Dedifferentiated amniotic fluid mesenchymal stem cell (primary cell): ENCODE results near the gene CPB2.

Experiments
- DNase-seq: peaks from one replicate; pipeline ENCODE4 v3.0.0-alpha.2; 2016; ENCODE audit errors: extremely low spot score

The CPB2 gene

DNA sequence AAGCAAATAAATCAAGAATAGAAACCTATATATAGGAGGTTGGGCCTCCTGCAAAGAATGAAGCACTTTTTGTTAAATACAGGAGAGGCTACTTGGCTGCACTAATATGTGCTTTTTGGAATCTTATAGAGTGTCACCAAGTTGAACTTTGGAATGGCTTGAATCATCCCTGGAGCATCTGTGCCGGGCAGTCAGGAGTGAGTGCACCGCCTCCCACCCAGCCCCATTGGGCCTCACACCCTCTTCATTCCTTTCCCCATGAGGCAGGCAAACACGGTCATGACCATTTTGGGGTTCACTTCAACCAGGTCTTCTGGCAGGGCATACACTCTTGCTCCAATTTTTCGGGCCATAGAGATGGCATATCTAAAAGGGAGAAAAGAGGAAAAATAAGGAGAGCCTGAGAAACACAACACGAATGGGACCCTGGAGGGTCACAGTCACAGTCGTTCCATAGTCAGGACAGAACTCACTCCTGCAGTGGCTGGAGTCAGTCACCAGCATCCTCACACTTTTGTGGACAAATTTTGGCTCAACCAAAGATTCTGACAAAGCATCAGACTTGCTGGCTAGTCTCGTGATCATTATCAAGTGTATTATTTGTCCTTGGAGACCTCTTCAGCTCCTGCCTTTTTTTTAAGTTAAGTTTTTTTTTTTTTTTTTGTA, 22.7 kb upstream of the CPB2 start:
- no peak for DNase-seq

DNA sequence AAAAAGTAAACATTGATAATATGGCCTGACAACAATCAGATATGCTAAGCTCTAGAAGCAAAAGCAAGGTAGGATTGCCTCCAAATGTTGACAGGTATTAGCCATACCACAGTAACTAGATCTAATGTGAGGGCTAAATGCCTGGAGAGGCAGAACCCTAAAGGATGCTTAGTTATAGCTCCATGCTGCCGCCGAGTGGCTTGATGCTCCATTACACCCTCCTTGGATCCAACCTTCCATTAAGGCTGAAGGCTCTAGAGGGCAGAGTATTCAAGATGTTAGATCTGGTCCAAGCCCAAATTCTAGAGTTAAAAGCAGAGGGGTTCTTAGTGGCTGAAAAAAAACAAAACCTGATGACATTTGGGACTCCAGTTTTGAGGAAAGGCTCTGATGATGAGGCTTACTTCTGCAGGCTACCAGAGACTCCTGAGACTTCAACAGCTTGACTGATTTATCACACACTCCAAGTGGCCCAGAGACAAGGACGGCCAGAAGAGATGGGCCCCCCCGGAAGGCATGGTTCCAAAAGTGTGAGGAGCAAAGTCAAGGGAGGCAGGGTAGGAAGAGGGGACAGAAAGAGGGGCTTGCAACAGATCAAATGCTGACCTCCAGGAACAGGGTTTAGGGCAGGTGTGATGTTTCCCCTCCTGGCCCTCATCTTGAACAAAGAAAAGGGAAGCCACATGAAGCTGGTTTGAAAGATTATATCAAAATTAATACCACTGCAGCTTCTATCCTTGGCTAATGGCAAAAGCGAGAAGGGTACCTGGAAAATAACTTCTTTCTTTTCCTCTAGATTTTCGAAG, 21.9 kb upstream of the CPB2 start:
- DNase-seq = peak; percentile 65

DNA sequence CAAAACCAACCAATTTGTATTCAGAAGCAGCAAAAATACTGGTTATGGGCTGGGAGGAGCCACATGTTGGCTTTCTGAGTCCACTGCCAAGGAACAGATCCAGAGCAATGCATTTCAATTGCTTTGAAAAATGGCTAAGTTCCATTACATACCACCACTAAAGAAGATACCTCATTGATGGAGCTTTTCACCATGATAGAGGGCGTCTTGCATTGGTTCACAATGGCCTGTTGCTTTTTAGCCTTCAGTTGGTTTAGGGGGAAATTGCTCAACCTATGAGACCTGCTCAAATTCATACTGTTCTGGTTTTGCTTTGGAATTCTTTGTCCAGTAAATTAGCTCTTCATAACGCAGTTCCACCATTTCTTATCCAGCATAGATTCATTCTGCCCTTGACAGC, 21.2 kb upstream of the CPB2 start:
- no peak for DNase-seq

DNA sequence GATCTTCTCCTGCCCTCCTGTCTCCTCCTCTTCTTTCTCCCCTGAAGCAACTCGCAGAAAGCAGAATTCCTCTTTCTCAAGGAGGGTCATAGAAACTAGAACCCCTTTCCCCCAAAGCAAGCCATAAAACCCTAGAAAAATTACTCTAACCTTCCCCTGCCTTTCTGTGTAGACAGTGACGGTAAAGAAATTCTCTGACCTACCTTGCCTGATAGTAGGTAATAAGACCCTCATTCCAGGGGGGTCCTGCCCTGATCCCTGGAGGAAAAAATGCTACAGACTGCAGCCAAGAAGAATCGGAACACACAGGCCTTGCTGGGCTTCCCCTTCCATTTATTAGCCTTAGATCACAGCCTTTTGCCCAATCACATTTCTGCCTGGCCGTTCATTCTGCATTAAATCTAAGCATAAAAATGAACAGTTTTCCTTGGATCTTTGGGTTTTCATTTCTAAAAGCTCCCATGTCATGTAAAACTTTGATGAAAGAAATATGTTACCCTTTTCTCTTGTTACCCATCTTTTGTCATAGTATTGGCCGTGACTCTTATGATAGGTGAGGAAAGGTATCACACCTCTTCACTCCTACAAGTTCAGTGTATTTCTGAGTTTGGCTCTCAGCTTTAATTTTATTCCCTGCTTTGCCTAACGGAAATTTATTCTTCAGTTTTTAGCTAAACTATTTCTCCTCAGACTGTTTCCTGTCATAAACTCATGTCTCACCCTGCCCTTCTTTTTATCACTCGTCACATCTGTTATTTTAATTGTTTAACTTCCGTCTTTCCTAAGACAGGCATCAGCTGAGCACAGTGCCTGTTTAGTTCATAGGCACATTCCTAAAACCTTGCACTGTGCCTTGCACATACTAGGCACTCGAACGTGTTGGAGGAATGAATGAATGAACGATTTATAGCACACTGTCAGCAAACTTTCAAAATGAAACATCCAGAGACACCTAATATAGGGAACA, 20.4 kb upstream of the CPB2 start:
- DNase-seq = no peak

DNA sequence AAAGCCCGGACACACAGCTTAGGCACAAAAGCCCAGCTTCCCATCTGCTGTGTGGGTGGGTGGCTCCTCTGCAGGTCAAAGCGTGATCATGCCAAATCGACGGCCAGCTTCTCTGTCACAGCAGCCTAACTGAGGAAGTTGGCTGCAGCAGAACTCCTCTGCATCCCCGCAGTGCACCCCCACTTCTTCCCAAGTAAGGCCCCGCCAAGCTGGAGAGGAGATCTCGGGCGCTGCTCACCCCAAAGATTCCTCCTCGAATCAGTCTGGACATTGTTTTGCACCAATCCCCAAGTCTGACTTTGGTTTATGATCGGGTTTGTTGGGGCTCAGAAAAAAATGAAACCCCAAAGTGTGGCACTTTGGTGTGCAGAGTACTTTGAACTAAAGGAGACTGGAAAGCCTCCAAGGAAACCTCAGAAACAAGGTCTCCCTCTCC, 19.7 kb upstream of the CPB2 start:
- no peak for DNase-seq

DNA sequence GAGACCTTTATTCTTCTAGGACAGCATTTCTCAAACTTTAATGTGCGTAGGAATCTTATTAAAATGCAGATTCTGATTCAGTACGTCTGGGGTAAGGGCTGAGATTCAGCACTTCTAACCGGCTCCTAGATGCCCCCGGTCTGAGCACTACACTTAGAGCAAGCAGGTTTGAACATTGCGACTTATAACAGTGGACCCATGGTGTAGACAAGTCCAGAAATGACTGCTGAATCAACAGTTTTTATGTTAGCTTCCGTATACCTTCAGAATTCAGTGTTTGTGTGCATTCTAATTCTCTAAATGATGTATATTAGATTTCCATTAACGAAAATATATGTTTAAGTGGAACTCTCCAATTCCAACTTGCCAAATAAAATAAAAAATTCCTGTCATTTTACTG, 17.5 kb upstream of the CPB2 start:
- no peak for DNase-seq

DNA sequence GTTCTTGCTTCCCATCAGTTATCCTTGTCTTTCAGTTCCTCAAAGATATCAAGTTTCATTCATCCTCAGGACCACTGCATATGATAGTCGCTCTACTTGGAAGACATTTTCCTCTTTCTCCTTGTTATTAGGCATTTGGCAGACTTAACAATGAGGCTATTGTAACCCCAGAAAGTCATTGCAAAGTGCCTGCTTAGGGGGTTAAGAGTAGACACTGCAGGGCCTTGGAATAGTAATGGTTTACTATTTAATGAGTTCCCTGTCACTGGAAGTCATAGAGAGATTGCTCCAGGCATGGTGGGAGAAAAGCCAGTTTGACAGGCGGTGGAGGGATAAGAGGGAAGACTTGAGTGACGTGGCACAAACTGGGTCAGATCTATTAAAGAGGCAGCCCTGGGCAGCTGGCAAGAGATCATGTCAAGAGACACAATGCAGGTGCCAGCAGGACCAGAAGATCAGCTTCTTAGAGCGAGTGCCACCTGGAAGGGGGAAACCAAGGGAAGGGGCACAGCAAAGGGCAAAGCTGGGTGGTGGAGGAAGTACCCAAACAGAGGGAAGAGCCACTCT, 16.8 kb upstream of the CPB2 start:
- no peak for DNase-seq

DNA sequence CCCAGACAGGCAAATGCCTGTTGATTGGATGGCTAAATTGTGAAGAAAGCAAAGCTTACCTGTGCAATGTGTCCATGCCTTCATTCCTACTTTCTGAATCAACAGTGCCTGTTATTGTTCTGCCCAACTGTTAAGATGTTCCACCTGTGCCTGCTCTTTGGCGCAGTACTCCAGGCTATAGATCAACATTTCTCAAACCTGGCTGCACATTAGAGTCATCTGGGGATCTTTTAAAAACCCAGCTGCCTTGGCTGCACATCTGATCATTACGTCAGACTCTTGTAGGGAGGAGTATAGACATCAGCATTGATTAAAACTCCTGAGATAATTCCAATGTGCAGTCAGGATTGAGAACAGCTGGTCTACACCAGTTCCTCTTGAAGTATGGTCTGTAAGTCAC, 16.2 kb upstream of the CPB2 start:
- no peak for DNase-seq

DNA sequence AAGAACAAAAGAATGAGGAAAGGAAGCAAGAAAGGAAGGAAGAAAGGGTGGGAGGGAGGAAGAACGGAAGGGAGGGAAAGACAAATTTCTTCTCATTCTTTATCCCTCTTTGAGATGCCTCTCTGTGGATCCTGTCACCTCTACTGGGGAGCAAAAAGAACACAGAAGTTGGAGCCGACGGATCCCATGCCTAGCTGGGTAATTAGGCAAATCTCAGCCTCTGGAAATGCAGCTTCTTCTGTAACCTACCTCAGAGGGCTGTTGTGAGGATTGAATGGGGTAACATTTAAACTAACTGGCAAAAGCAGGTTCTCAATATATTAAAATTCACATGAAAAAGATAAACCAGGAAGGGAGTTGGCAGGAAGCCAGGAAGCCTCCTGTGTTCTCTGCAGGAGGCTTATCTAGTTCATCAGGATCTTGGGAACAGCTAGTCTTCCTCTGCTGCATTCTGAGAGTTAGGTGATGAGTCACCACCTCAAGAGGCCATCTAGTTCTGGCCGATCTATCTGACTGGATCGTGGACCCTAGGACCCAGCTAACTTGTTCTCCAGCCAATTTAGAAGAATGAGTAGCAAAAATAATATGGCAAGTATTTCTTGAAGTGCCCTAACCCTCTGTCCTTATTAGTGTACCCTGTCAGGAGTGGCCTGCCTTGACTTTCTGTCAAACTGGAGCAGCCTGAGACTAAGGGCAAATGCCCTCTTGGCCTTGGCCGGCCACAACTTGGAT, 15.2 kb upstream of the CPB2 start:
- DNase-seq = no peak

DNA sequence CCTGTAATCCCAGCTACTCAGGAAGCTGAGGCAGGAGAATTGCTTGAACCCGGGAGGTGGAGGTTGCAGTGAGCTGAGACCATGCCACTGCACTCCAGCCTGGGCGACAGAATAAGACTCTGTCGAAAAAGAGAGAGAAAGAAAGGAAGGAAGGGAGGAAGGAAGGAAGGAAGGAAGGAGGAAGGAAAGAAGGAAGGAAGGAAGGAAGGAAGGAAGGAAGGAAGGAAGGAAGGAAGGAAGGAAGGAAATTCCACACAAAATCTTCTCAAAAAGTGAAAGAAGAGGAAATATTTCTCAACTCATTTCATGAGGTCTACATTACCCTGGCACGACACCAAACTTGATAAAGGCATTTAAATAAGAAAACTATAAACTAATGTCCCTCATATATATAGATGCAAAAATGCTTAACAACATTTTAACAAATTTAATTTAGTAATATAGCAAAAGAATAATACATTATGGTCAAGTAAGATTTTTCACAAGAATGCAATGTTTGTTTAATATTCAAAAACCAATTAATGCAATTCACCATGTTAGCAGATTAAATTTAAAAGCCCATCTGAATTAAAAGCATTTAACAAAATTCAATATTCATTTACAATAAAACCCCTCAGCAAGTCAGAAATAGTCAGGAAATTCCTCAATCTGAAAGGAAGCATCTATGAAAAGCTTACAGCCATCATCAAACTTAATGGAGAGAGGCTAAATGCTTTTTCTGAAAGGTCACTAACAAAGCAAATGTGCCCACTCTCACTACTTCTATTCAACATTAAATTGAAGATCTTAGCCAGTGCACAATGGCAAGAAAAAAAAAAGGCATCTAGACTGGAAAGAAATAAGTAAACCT, 12.0 kb upstream of the CPB2 start:
- DNase-seq = no peak

DNA sequence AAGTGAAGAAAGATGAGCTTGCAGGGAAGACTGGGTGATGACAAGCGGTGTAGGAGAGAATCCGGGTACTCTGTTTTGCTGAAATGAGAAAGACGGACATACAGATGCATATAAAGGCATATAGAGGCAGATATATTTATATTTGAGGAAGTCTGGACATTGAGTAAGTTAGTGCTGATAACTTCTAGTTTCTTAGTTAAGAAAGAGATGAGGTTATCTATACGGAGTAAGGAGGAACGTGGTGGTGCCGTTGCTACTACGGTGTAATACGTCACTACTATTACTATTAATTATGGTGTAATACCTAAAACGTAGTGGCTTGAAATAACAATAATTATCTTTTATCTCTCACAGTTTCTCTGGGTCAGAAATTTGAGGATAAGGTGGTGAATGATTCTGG, 9.8 kb upstream of the CPB2 start:
- no peak for DNase-seq

DNA sequence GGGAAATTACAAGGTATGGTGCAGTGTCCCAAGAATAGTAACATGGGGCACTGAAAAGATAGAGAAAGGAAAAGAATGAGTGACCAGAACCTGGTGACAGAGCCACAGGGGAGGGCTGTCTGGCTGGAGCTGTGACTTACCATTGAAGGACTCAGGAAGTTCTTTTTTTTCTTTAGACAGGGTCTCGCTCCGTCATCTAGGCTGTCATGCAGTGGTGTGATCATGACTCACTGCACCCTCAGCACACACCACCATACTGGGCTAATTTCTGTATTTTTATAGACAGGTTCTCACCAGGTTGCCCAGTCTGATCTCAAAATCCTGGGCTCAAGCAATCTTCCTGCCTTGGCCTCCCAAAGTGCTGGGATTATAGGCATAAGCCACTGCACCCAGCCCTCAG, 8.8 kb upstream of the CPB2 start:
- no peak for DNase-seq

DNA sequence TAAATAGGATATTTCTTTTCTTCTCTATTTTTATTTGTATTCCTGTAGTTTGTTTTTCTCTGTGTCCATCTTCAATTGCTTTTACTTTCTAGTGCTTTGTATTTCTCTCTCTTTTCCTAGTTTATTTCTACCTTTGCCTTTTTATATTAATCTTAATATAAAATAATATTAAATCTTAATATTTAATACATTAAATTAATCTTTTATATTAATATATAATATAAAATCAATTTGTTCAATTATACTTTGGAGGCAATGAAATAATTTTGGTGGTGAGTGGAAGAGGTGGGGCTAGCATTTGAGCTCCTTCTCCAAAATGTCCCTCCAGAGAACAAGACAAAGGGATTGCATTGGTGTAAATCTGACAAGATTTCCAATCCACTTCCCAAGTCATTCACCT, 6.3 kb upstream of the CPB2 start:
- DNase-seq = no peak

DNA sequence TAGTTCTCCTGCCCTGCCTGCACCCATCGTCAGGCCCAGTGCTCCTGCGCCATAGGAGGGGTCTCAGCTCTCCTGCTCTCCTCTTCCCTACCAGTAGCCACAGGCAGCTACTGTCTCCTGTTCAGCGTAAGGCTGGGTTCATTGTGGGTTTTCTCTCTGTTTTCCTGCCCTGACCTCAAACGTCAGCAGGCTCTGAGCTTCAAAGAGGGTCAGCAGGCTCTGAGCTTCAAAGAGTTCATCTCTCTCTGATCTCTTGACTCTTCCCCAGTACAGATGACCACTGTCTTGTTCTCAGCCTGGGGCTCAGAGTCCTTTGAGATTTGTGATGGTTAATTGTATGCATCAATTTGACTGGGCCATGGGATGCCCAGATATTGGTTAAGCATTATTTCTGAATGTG, 4.6 kb upstream of the CPB2 start:
- DNase-seq = no peak

DNA sequence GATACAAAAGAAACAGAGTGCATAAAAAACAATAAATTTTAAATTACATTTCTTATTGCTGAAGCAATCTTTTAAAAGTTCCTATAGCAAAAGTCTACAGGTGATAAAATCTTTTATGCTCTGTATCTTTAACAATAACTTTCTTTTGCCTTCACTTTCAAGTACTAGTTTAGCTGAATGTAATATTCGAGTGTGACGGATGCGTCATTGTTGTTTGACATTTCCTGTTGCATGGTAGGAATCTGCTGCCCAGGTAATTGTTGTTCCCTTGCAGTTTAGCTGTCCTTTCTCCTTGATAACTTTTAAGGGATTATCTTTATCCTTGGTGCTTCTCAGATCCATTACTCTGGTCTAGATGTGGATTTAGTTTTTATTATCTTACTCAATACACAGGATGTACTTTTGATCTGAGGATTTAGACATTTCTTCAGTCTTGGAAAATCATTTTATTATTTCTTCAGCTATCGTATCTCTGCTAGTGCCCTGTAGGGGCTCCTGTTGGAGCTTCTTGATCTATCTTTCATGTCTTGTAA, 2.1 kb upstream of the CPB2 start:
- DNase-seq = no peak

DNA sequence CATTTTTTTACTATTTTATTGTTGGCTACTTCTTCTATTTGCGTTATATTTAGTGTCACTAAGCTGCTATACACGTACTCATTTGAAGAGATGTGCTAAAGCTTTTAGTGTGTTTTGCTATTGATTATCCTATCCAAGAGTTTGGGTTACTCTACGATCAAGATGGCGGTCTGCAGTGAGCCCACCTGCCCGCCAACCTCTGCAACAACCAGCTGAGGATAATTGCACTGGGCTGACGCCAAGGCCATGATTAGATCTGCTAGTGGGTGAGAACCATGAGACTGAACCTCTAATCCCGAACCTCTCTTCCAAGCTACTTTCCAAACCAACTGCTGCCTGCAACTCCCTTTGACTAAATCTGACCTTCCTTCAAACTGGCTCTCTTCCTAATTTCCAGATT, 1.8 kb downstream of the CPB2 start:
- DNase-seq = no peak

DNA sequence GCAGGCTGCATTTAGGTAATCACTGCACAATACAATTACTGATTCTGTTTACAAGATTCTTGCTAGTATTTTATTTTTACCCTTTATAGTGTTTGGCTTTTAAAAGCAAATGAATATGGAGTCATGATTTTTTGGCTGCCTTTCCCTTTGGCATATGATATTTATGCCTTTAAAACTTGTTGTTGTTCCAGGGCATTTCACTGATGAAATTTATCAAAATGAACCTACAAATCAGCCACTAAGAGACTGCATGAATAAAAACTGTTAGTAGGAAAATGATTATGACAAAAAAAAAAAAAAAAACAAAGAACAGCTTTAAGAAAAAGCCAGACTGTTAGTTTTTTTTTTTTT, 2.6 kb downstream of the CPB2 start:
- DNase-seq = no peak

DNA sequence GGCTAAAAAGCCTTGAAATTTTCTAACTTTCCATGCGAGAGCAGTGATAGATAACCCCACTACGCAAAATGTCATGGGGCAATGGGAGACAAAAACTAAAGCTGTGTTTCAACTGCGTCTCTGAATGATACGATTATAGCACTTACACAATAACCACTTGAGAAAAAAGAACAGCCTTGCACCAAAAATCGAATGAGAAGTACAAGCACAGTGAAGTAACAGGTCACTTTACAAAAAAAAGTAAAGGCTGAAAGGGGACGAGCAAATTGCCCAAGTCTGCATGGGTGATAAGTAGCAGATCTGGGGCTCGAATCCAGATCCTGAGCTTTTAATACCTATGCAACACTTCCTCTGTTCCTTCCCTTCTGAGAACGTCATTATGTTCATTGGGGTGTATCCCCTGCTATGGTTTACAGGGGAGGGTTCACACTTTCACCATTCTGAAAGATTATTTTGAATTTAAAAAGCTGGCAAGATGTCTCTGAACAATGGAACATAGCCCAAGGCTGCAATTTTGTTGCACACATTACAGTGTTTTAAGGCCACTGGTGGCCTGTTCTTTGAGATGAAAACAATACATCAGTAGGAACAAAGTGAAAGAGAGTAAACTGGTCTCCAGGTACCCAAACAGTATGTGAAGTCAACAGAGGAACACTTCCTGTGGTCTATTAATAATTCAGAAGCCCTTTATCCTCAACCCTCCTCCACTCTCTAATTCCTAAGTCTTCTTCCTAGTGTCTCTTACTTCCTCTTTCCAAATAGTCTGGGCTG, 3.2 kb downstream of the CPB2 start:
- no peak for DNase-seq

DNA sequence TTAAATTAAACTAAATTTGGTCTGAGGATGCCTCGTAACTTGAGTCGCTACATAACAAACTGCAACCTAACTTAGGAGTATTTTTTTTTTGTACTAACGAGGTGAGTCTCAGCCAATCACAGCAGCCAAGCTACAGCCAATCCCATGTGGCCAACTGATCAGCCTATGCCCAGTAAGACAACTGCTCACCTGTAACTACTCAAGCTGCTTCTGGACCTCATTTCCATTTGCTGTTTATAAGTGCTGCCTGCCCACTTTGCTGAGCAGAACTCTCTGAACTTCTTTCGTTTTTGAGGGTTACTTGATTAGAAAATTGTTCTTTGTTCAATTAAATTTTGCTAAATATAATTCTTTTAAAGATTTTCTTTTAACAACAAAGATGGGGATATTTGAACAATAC, 3.8 kb downstream of the CPB2 start:
- no peak for DNase-seq
